Measurements from ENCODE around the gene USP22.

Gene USP22

GRCh38 chr17:20995873-20996723, 46.7 kb downstream of the USP22 start:
- Histone ChIP-seq H3K4me1 (ENCODE audit: control insufficient read depth in 5 of 5, insufficient read depth in 5 of 5, low read length in 5 of 5) (peaks cover 2 to 45% (median 32%) of the 10 kb centered on the region in 5 donors), H3K27me3 (ENCODE audit: control insufficient read depth in 5 of 5, insufficient read depth in 4 of 5, low read length in 5 of 5) (no peaks in the 10 kb centered on the region), H3K36me3 (ENCODE audit: control insufficient read depth in 5 of 5, insufficient read depth in 5 of 5, low read length in 5 of 5) (peaks cover 0 to 25% (median 21%) of the 10 kb centered on the region in 5 donors), H3K27ac (ENCODE audit: low read depth, low read length) (no peak overlapping the region), H3K4me3 (ENCODE audit: low read depth in 1 of 5, low read length in 5 of 5) (no peak overlapping the region), H3K9ac (ENCODE audit: low read length in 5 of 5) (no peak overlapping the region), H3K9me3 (ENCODE audit: control insufficient read depth in 5 of 5, low read length in 5 of 5) (no peaks in the 10 kb centered on the region)

- peaks cover 0 to 18% (median 16%) of the 10 kb centered on the region in 5 donors for H3K36me3 ChIP-seq (ENCODE audit: control insufficient read depth in 5 of 5, insufficient read depth in 5 of 5, low read length in 5 of 5)
- H3K4me3 ChIP-seq (ENCODE audit: low read depth in 1 of 5, low read length in 5 of 5), result no peak overlapping the region
- H3K4me1 ChIP-seq (ENCODE audit: control insufficient read depth in 5 of 5, insufficient read depth in 5 of 5, low read length in 5 of 5), result peaks cover 2 to 45% (median 30%) of the 10 kb centered on the region in 5 donors
These were observed 47.5 kb downstream of the USP22 start for GRCh38 chr17:20995164-20995872.

GRCh38 chr17:20994779-20995149, 48.0 kb downstream of the USP22 start:
- H3K4me3 ChIP-seq (ENCODE audit: low read depth in 1 of 5, low read length in 5 of 5), result no peak overlapping the region
- no peak overlapping the region for H3K9ac ChIP-seq (ENCODE audit: low read length in 5 of 5)
- peaks cover 2 to 45% (median 29%) of the 10 kb centered on the region in 5 donors for H3K4me1 ChIP-seq (ENCODE audit: control insufficient read depth in 5 of 5, insufficient read depth in 5 of 5, low read length in 5 of 5)
- H3K9me3 ChIP-seq (ENCODE audit: control insufficient read depth in 5 of 5, low read length in 5 of 5), result no peaks in the 10 kb centered on the region
- no peaks in the 10 kb centered on the region for H3K27me3 ChIP-seq (ENCODE audit: control insufficient read depth in 5 of 5, insufficient read depth in 4 of 5, low read length in 5 of 5)
- peaks cover 0 to 12% (median 11%) of the 10 kb centered on the region in 5 donors for H3K36me3 ChIP-seq (ENCODE audit: control insufficient read depth in 5 of 5, insufficient read depth in 5 of 5, low read length in 5 of 5)
- no peak overlapping the region for H3K27ac ChIP-seq (ENCODE audit: low read depth, low read length)

More at GRCh38 chr17:20995164-20995872, 47.5 kb downstream of the USP22 start:
- Histone ChIP-seq H3K9ac (ENCODE audit: low read length in 5 of 5) (no peak overlapping the region), H3K27ac (ENCODE audit: low read depth, low read length) (no peak overlapping the region), H3K27me3 (ENCODE audit: control insufficient read depth in 5 of 5, insufficient read depth in 4 of 5, low read length in 5 of 5) (no peaks in the 10 kb centered on the region), H3K9me3 (ENCODE audit: control insufficient read depth in 5 of 5, low read length in 5 of 5) (no peaks in the 10 kb centered on the region)

GRCh38 chr17:20993863-20994778, 48.7 kb downstream of the USP22 start:
- Histone ChIP-seq H3K27ac (ENCODE audit: low read depth, low read length) (no peak overlapping the region), H3K36me3 (ENCODE audit: control insufficient read depth in 5 of 5, insufficient read depth in 5 of 5, low read length in 5 of 5) (peaks cover 0 to 9% (median 7%) of the 10 kb centered on the region in 5 donors), H3K4me3 (ENCODE audit: low read depth in 1 of 5, low read length in 5 of 5) (no peak overlapping the region), H3K9me3 (ENCODE audit: control insufficient read depth in 5 of 5, low read length in 5 of 5) (no peaks in the 10 kb centered on the region), H3K9ac (ENCODE audit: low read length in 5 of 5) (no peak overlapping the region), H3K27me3 (ENCODE audit: control insufficient read depth in 5 of 5, insufficient read depth in 4 of 5, low read length in 5 of 5) (no peaks in the 10 kb centered on the region), H3K4me1 (ENCODE audit: control insufficient read depth in 5 of 5, insufficient read depth in 5 of 5, low read length in 5 of 5) (peaks cover 2 to 38% (median 22%) of the 10 kb centered on the region in 5 donors)

GRCh38 chr17:20992987-20993862, 49.6 kb downstream of the USP22 start:
- no peak overlapping the region for H3K9ac ChIP-seq (ENCODE audit: low read length in 5 of 5)
- no peaks in the 10 kb centered on the region for H3K9me3 ChIP-seq (ENCODE audit: control insufficient read depth in 5 of 5, low read length in 5 of 5)
- H3K36me3 ChIP-seq (ENCODE audit: control insufficient read depth in 5 of 5, insufficient read depth in 5 of 5, low read length in 5 of 5), result peaks cover 0 to 2% (median under 1%) of the 10 kb centered on the region in 5 donors
- peaks cover 0 to 29% (median 14%) of the 10 kb centered on the region in 5 donors for H3K4me1 ChIP-seq (ENCODE audit: control insufficient read depth in 5 of 5, insufficient read depth in 5 of 5, low read length in 5 of 5)
- H3K4me3 ChIP-seq (ENCODE audit: low read depth in 1 of 5, low read length in 5 of 5), result no peak overlapping the region
- no peaks in the 10 kb centered on the region for H3K27me3 ChIP-seq (ENCODE audit: control insufficient read depth in 5 of 5, insufficient read depth in 4 of 5, low read length in 5 of 5)
- no peak overlapping the region for H3K27ac ChIP-seq (ENCODE audit: low read depth, low read length)

GRCh38 chr17:20992416-20992815, 50.4 kb downstream of the USP22 start:
- H3K36me3 ChIP-seq (ENCODE audit: control insufficient read depth in 5 of 5, insufficient read depth in 5 of 5, low read length in 5 of 5), result no peaks in the 10 kb centered on the region
- H3K9ac ChIP-seq (ENCODE audit: low read length in 5 of 5), result no peak overlapping the region
- H3K4me3 ChIP-seq (ENCODE audit: low read depth in 1 of 5, low read length in 5 of 5), result no peak overlapping the region
- no peaks in the 10 kb centered on the region for H3K9me3 ChIP-seq (ENCODE audit: control insufficient read depth in 5 of 5, low read length in 5 of 5)
- no peak overlapping the region for H3K27ac ChIP-seq (ENCODE audit: low read depth, low read length)
- peaks cover 0 to 3% (median 0%) of the 10 kb centered on the region in 5 donors for H3K27me3 ChIP-seq (ENCODE audit: control insufficient read depth in 5 of 5, insufficient read depth in 4 of 5, low read length in 5 of 5)
- H3K4me1 ChIP-seq (ENCODE audit: control insufficient read depth in 5 of 5, insufficient read depth in 5 of 5, low read length in 5 of 5), result peaks cover 0 to 21% (median 9%) of the 10 kb centered on the region in 5 donors

- H3K27ac ChIP-seq (ENCODE audit: low read depth, low read length), result no peak overlapping the region
- no peaks in the 10 kb centered on the region for H3K9me3 ChIP-seq (ENCODE audit: control insufficient read depth in 5 of 5, low read length in 5 of 5)
- no peak overlapping the region for H3K4me3 ChIP-seq (ENCODE audit: low read depth in 1 of 5, low read length in 5 of 5)
- peaks cover 0 to 11% (median 5%) of the 10 kb centered on the region in 5 donors for H3K4me1 ChIP-seq (ENCODE audit: control insufficient read depth in 5 of 5, insufficient read depth in 5 of 5, low read length in 5 of 5)
- no peak overlapping the region for H3K9ac ChIP-seq (ENCODE audit: low read length in 5 of 5)
- H3K27me3 ChIP-seq (ENCODE audit: control insufficient read depth in 5 of 5, insufficient read depth in 4 of 5, low read length in 5 of 5), result peaks cover 0 to 3% (median 0%) of the 10 kb centered on the region in 5 donors
- no peaks in the 10 kb centered on the region for H3K36me3 ChIP-seq (ENCODE audit: control insufficient read depth in 5 of 5, insufficient read depth in 5 of 5, low read length in 5 of 5)
These were observed 51.4 kb downstream of the USP22 start for GRCh38 chr17:20991276-20992037.

GRCh38 chr17:20989991-20990855, 52.6 kb downstream of the USP22 start:
- H3K9me3 ChIP-seq (ENCODE audit: control insufficient read depth in 5 of 5, low read length in 5 of 5), result no peaks in the 10 kb centered on the region
- no peaks in the 10 kb centered on the region for H3K36me3 ChIP-seq (ENCODE audit: control insufficient read depth in 5 of 5, insufficient read depth in 5 of 5, low read length in 5 of 5)
- no peak overlapping the region for H3K4me3 ChIP-seq (ENCODE audit: low read depth in 1 of 5, low read length in 5 of 5)
- peaks cover 0 to 6% (median 5%) of the 10 kb centered on the region in 5 donors for H3K4me1 ChIP-seq (ENCODE audit: control insufficient read depth in 5 of 5, insufficient read depth in 5 of 5, low read length in 5 of 5)
- H3K27me3 ChIP-seq (ENCODE audit: control insufficient read depth in 5 of 5, insufficient read depth in 4 of 5, low read length in 5 of 5), result peaks cover 0 to 3% (median 0%) of the 10 kb centered on the region in 5 donors
- no peak overlapping the region for H3K27ac ChIP-seq (ENCODE audit: low read depth, low read length)
- no peak overlapping the region for H3K9ac ChIP-seq (ENCODE audit: low read length in 5 of 5)

Measured in subcutaneous abdominal adipose tissue (tissue), 5 donors.